DOHH2 (cell line): ENCODE data around the gene POPDC3.

ENCODE experiments used
- H3F3A ChIP-seq: fragments of 200-600 bp; sonication (generic), shearing (Covaris generic); 2 replicates; pipeline ENCODE4 v1.6.0; 2016; ENCODE audit warnings: antibody characterized with exemption, mild to moderate bottlenecking; ENCODE audit not compliant: control insufficient read depth, insufficient read depth
- H3K27ac ChIP-seq: fragments of 200-600 bp; sonication (generic); 2 replicates; pipeline ENCODE4 v1.5.1; 2014; ENCODE audit warnings: low read depth, mild to moderate bottlenecking, low read length, moderate library complexity
- H3K27me3 ChIP-seq: fragments of 200-600 bp; sonication (generic); 2 replicates; pipeline ENCODE4 v1.6.1; 2014; ENCODE audit warnings: mild to moderate bottlenecking, low read length, mixed read lengths; ENCODE audit not compliant: control insufficient read depth
- H3K36me3 ChIP-seq: fragments of 200-600 bp; sonication (generic); 2 replicates; pipeline ENCODE4 v1.6.1; 2014; ENCODE audit warnings: mild to moderate bottlenecking, low read length, moderate library complexity, mixed read lengths; ENCODE audit not compliant: control insufficient read depth
- H3K4me1 ChIP-seq: fragments of 200-600 bp; sonication (generic); 2 replicates; pipeline ENCODE4 v1.6.1; 2014; ENCODE audit warnings: mild to moderate bottlenecking, low read length, mixed read lengths; ENCODE audit not compliant: control insufficient read depth
- H3K4me2 ChIP-seq: fragments of 200-600 bp; sonication (generic); 2 replicates; pipeline ENCODE4 v1.6.0; 2014; ENCODE audit warnings: mild to moderate bottlenecking, low read length, moderate library complexity
- H3K4me3 ChIP-seq: fragments of 200-600 bp; sonication (generic); 2 replicates; pipeline ENCODE4 v1.5.1; 2014; ENCODE audit warnings: mild to moderate bottlenecking, low read length, mixed read lengths
- H3K79me2 ChIP-seq: fragments of 200-600 bp; sonication (generic); 2 replicates; pipeline ENCODE4 v1.6.1; 2014; ENCODE audit warnings: mild to moderate bottlenecking, low read length, mixed read lengths; ENCODE audit not compliant: control insufficient read depth
- H3K9me2 ChIP-seq: fragments of 200-600 bp; sonication (generic); replicated peaks from 2 replicates; pipeline ENCODE4 v1.6.1; 2014; ENCODE audit warnings: mild to moderate bottlenecking, low read length, mixed read lengths; ENCODE audit not compliant: control insufficient read depth
- H3K9me3 ChIP-seq: fragments of 200-600 bp; sonication (generic); 2 replicates; pipeline ENCODE4 v1.6.1; 2014; ENCODE audit warnings: antibody characterized with exemption, low read length, mixed read lengths; ENCODE audit not compliant: control insufficient read depth, insufficient read depth
- H4K20me1 ChIP-seq: fragments of 200-600 bp; sonication (generic); 2 replicates; pipeline ENCODE4 v1.6.0; 2014; ENCODE audit warnings: low read depth, mild to moderate bottlenecking, antibody characterized with exemption, low read length, moderate library complexity; ENCODE audit not compliant: control insufficient read depth, insufficient read depth
- EZH2phosphoT487 ChIP-seq: fragments of 200-600 bp; sonication (generic); IDR thresholded peaks from 2 replicates; pipeline ENCODE4 v1.6.1; 2017; ENCODE audit warnings: borderline replicate concordance, mild to moderate bottlenecking, antibody characterized with exemption, low read length, moderate library complexity, mixed read lengths
- TF ChIP-seq, protein P1 (sequence below): fragments of 200-600 bp; sonication (generic); IDR thresholded peaks from one replicate; pipeline ENCODE4 v1.5.1; 2014; ENCODE audit warnings: antibody characterized with exemption, mild to moderate bottlenecking, low read depth, low read length; ENCODE audit not compliant: poor library complexity, severe bottlenecking

Gene POPDC3

GRCh38 chr6:105162377-105162776, 17.4 kb downstream of the POPDC3 start:
- Histone ChIP-seq H4K20me1 (no peaks in the 10 kb centered on the region), H3K4me2 (no peak overlapping the region), H3K4me1 (no peaks in the 10 kb centered on the region), H3K36me3 (no peaks in the 10 kb centered on the region), H3K79me2 (no peaks in the 10 kb centered on the region), H3K27ac (no peak overlapping the region), H3K4me3 (no peak overlapping the region), H3K9me3 (no peaks in the 10 kb centered on the region), H3F3A (no peaks in the 10 kb centered on the region), H3K9me2 (no peaks in the 10 kb centered on the region), H3K27me3 (no peaks in the 10 kb centered on the region)
- TF ChIP-seq, protein P1, sequence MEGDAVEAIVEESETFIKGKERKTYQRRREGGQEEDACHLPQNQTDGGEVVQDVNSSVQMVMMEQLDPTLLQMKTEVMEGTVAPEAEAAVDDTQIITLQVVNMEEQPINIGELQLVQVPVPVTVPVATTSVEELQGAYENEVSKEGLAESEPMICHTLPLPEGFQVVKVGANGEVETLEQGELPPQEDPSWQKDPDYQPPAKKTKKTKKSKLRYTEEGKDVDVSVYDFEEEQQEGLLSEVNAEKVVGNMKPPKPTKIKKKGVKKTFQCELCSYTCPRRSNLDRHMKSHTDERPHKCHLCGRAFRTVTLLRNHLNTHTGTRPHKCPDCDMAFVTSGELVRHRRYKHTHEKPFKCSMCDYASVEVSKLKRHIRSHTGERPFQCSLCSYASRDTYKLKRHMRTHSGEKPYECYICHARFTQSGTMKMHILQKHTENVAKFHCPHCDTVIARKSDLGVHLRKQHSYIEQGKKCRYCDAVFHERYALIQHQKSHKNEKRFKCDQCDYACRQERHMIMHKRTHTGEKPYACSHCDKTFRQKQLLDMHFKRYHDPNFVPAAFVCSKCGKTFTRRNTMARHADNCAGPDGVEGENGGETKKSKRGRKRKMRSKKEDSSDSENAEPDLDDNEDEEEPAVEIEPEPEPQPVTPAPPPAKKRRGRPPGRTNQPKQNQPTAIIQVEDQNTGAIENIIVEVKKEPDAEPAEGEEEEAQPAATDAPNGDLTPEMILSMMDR = no peak
- TF ChIP-seq EZH2phosphoT487 = no peak

DNA sequence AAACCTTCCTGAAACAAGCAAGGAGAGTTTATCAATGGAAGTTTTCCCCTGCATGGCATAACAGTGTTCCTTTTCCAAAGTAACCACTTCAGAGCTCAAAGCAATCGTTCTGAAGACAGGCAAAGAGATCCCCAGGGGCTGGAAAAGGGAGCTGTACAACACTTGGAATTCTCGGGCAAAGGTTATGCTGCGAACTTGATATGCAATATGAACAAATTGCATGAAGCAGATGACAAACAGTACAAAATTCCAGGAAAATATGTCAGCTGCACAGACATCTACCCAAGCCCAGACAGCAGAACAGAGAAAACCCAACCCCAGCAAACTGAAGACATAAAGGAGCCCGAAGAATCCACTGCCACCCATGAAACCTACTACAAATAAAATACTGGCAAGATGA, 18.4 kb downstream of the POPDC3 start:
- no peaks in the 10 kb centered on the region for H3K4me1 ChIP-seq

DNA sequence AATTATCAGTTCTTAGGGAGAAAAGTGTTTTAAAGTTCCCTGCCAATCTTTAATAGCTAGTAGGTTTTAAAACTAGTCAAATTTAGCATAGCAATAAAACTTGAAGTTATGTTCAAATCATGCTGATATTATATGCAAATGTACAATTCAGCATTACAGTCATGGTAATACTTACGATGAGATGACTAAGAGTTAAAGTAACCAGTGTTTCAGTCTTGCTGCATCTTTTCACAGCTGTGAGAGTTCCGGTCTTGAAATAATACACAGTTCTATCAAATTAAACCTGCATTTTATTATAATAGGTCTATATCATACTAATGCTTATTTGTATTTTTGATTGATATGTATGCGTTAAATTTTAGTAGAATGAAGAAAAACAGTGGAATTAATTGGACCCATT, 26.1 kb downstream of the POPDC3 start:
- no peak overlapping the region for H3K27ac ChIP-seq
- TF ChIP-seq, protein P1 = no peak
- no peak for TF ChIP-seq EZH2phosphoT487

More for the DNA sequence above, 18.4 kb downstream of the POPDC3 start:
- TF ChIP-seq, protein P1 = no peak
- TF ChIP-seq EZH2phosphoT487 = no peak
- no peaks in the 10 kb centered on the region for H3K36me3 ChIP-seq
- H4K20me1 ChIP-seq = no peaks in the 10 kb centered on the region
- no peak overlapping the region for H3K4me2 ChIP-seq
- no peak overlapping the region for H3K27ac ChIP-seq
- H3K27me3 ChIP-seq = no peaks in the 10 kb centered on the region
- no peaks in the 10 kb centered on the region for H3K9me2 ChIP-seq
- H3K4me3 ChIP-seq = no peak overlapping the region
- no peaks in the 10 kb centered on the region for H3K79me2 ChIP-seq
- H3F3A ChIP-seq = no peaks in the 10 kb centered on the region
- no peaks in the 10 kb centered on the region for H3K9me3 ChIP-seq

DNA sequence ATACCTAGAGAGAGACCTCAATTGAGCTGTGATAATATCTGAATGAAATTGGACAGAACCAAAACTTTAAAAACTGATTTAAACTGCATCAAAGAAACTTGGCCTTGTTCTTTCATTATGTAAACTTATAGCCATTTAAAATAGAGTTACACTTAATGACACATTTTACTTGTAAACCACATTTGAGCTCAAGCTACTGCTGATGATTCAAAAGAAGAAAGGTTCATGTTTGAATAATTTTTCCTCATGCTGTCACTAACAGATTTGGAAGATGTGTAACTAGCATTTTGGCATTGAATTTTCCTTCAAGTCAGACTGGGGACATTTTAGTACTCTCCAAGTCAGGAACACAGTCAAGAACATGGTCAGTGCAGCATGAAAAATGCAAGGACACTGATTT, 26.9 kb downstream of the POPDC3 start:
- no peaks in the 10 kb centered on the region for H4K20me1 ChIP-seq
- TF ChIP-seq, protein P1 = no peak
- no peak for TF ChIP-seq EZH2phosphoT487
- no peak overlapping the region for H3K4me2 ChIP-seq
- no peaks in the 10 kb centered on the region for H3K27me3 ChIP-seq
- no peaks in the 10 kb centered on the region for H3K36me3 ChIP-seq
- no peaks in the 10 kb centered on the region for H3K9me3 ChIP-seq
- H3K79me2 ChIP-seq = no peaks in the 10 kb centered on the region
- H3K4me1 ChIP-seq = no peaks in the 10 kb centered on the region
- no peaks in the 10 kb centered on the region for H3F3A ChIP-seq
- H3K27ac ChIP-seq = no peak overlapping the region
- H3K4me3 ChIP-seq = no peak overlapping the region
- H3K9me2 ChIP-seq = no peaks in the 10 kb centered on the region

More for the DNA sequence above, 26.1 kb downstream of the POPDC3 start:
- Histone ChIP-seq H4K20me1 (no peaks in the 10 kb centered on the region), H3K4me2 (no peak overlapping the region), H3K4me3 (no peak overlapping the region), H3K27me3 (no peaks in the 10 kb centered on the region), H3K79me2 (no peaks in the 10 kb centered on the region), H3K9me2 (no peaks in the 10 kb centered on the region), H3K9me3 (no peaks in the 10 kb centered on the region), H3K36me3 (no peaks in the 10 kb centered on the region), H3F3A (no peaks in the 10 kb centered on the region), H3K4me1 (no peaks in the 10 kb centered on the region)
